ENCODE data around the gene CSF2.
"Not testable (repeated sequence)": the region's sequence is repeated elsewhere in the genome, so short reads cannot be mapped to it uniquely, and the experiment has no call there.

Gene CSF2

GRCh38 chr5:132108957-132109356 is 35.4 kb downstream of the CSF2 start:
- not testable (repeated sequence) for DNase-seq (ENCODE audit: low read depth, low spot score)

- no peak for DNase-seq (ENCODE audit: low read depth, low spot score)
These were observed 36.0 kb downstream of the CSF2 start for GRCh38 chr5:132109494-132110053.

- DNase-seq (ENCODE audit: low read depth, low spot score), result no peak
These were observed 36.6 kb downstream of the CSF2 start for GRCh38 chr5:132110195-132110594.

- no peak for DNase-seq (ENCODE audit: low read depth, low spot score)
These were observed 37.3 kb downstream of the CSF2 start for GRCh38 chr5:132110930-132111329.

GRCh38 chr5:132112111-132112510 is 38.5 kb downstream of the CSF2 start:
- no peak for DNase-seq (ENCODE audit: low read depth, low spot score)

- DNase-seq (ENCODE audit: low read depth, low spot score), result no peak
These were observed 40.8 kb downstream of the CSF2 start for GRCh38 chr5:132114150-132115121.

- DNase-seq (ENCODE audit: low read depth, low spot score), result no peak
These were observed 41.8 kb downstream of the CSF2 start for GRCh38 chr5:132115375-132115774.

GRCh38 chr5:132116072-132116471 is 42.5 kb downstream of the CSF2 start:
- DNase-seq (ENCODE audit: low read depth, low spot score), result no peak

- not testable (repeated sequence) for DNase-seq (ENCODE audit: low read depth, low spot score)
These were observed 43.4 kb downstream of the CSF2 start for GRCh38 chr5:132116909-132117489.

- DNase-seq (ENCODE audit: low read depth, low spot score), result not testable (repeated sequence)
These were observed 47.1 kb downstream of the CSF2 start for GRCh38 chr5:132120717-132121116.

GRCh38 chr5:132122971-132123370 is 49.4 kb downstream of the CSF2 start:
- not testable (repeated sequence) for DNase-seq (ENCODE audit: low read depth, low spot score)

GRCh38 chr5:132123578-132123977 is 50.0 kb downstream of the CSF2 start:
- DNase-seq (ENCODE audit: low read depth, low spot score), result not testable (repeated sequence)

Measured in smooth muscle cell of the brain vasculature (primary cell).